Hepatocyte (in vitro differentiated cells): Measurements from ENCODE around the gene BCL10.

Experiments used
- CTCF ChIP-seq: fragments of 200-600 bp; sonication (generic); IDR thresholded peaks from 2 replicates; pipeline ENCODE4 v1.5.1; 2016; ENCODE audit warnings: antibody characterized with exemption, mild to moderate bottlenecking; ENCODE audit not compliant: poor library complexity
- EZH2 ChIP-seq: fragments of 200-600 bp; sonication (generic); IDR thresholded peaks from 2 replicates; pipeline ENCODE4 v1.6.1; 2016; ENCODE audit warnings: antibody characterized with exemption, mild to moderate bottlenecking, borderline replicate concordance

GRCh38 chr1:85280636-85281035, 4.2 kb upstream of the BCL10 start:
- no peak for TF ChIP-seq CTCF
- TF ChIP-seq EZH2: no peak
